SK-N-SH treated with all-trans-retinoic acid at 6 μM for 48 hours (cell line): ENCODE results near the gene SLC47A2.

Source experiments
- ARNTL ChIP-seq: fragments of 450-650 bp; formaldehyde crosslinking; IDR thresholded peaks from 2 replicates; pipeline ENCODE4 v1.5.0; 2020; ENCODE audit warnings: low read depth, mild to moderate bottlenecking, moderate library complexity, borderline replicate concordance
- CSDC2 ChIP-seq: fragments of 250-450 bp; sonication (Bioruptor Pico); IDR thresholded peaks from 2 replicates; pipeline ENCODE4 v1.5.0; 2020; ENCODE audit warnings: mild to moderate bottlenecking, moderate library complexity
- ESRRG ChIP-seq: fragments of 250-450 bp; sonication (Bioruptor Pico); IDR thresholded peaks from 2 replicates; pipeline ENCODE4 v1.6.1; 2021; ENCODE audit warnings: mild to moderate bottlenecking
- PPARA ChIP-seq: fragments of 250-450 bp; sonication (Bioruptor Pico); IDR thresholded peaks from 2 replicates; pipeline ENCODE4 v1.5.0; 2020; ENCODE audit warnings: mild to moderate bottlenecking, borderline replicate concordance
- TCF4 ChIP-seq: fragments of 250-450 bp; sonication (Bioruptor Pico); IDR thresholded peaks from 2 replicates; pipeline ENCODE4 v1.8.0; 2021; ENCODE audit warnings: mild to moderate bottlenecking, moderate library complexity, borderline replicate concordance
- ZFP30 ChIP-seq: fragments of 450-650 bp; formaldehyde crosslinking; IDR thresholded peaks from 2 replicates; pipeline ENCODE4 v1.5.0; 2022; ENCODE audit warnings: mild to moderate bottlenecking, moderate library complexity
- ZNF565 ChIP-seq: fragments of 450-650 bp; formaldehyde crosslinking; conservative IDR thresholded peaks from 2 replicates; pipeline ENCODE4 v1.5.0; 2020; ENCODE audit warnings: low read depth, mild to moderate bottlenecking, moderate library complexity
- ZNF70 ChIP-seq: fragments of 450-650 bp; formaldehyde crosslinking; IDR thresholded peaks from 2 replicates; pipeline ENCODE4 v1.5.0; 2020; ENCODE audit warnings: mild to moderate bottlenecking, moderate library complexity
- ZNF8 ChIP-seq: fragments of 450-650 bp; formaldehyde crosslinking; IDR thresholded peaks from 2 replicates; pipeline ENCODE4 v1.5.0; 2020; ENCODE audit warnings: mild to moderate bottlenecking, moderate library complexity
- TF ChIP-seq, protein P1 (sequence below): fragments of 250-450 bp; sonication (Bioruptor Pico); IDR thresholded peaks from 2 replicates; pipeline ENCODE4 v1.8.0; 2020; ENCODE audit warnings: mild to moderate bottlenecking, moderate library complexity, borderline replicate concordance
- TF ChIP-seq, protein P2 (sequence below): fragments of 250-450 bp; sonication (Bioruptor Pico); IDR thresholded peaks from 2 replicates; pipeline ENCODE4 v1.5.1; 2020; ENCODE audit warnings: low read depth, mild to moderate bottlenecking, moderate library complexity
- TF ChIP-seq, protein P3 (sequence below): fragments of 250-450 bp; sonication (Bioruptor Pico); IDR thresholded peaks from 2 replicates; pipeline ENCODE4 v1.8.0; 2021; ENCODE audit warnings: low read depth, mild to moderate bottlenecking, moderate library complexity, borderline replicate concordance

DNA sequence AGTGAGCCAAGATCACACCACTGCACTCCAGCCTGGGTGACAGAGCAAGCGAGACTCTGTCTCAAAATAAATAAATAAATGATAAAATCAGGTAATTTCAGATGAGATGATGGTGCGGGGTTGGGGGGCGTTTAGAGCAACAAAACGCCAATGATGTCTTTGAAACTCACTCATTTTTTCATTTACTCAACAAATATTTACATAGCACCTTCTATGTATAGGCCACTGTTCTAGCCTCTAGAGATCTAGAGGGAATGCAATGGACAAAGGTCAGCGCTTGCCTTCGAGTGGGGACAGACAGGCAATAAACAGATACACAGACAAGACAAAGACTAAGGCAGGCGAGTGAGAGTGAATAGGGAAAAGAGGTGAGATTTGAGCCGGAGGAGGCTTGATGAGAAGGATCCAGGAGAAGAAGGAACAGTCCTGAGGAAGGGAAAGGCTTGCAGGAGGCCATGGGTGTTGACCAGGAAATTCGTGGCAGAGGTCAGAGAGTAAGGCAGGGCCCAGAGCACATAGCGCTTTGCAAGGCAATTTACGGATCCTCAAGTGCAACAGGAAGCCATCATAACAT is 17.7 kb upstream of the SLC47A2 start:
- TF ChIP-seq, protein P1, sequence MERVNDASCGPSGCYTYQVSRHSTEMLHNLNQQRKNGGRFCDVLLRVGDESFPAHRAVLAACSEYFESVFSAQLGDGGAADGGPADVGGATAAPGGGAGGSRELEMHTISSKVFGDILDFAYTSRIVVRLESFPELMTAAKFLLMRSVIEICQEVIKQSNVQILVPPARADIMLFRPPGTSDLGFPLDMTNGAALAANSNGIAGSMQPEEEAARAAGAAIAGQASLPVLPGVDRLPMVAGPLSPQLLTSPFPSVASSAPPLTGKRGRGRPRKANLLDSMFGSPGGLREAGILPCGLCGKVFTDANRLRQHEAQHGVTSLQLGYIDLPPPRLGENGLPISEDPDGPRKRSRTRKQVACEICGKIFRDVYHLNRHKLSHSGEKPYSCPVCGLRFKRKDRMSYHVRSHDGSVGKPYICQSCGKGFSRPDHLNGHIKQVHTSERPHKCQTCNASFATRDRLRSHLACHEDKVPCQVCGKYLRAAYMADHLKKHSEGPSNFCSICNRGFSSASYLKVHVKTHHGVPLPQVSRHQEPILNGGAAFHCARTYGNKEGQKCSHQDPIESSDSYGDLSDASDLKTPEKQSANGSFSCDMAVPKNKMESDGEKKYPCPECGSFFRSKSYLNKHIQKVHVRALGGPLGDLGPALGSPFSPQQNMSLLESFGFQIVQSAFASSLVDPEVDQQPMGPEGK = no peak
- TF ChIP-seq ARNTL (CRISPR knock-in tag) (no peak), TCF4 (CRISPR knock-in tag) (no peak), PPARA (CRISPR knock-in tag) (no peak), ZFP30 (no peak), ZNF70 (CRISPR knock-in tag) (no peak), ESRRG (CRISPR knock-in tag) (no peak), ZNF8 (CRISPR knock-in tag) (no peak), CSDC2 (no peak), ZNF565 (CRISPR knock-in tag) (no peak)
- TF ChIP-seq, protein P2, sequence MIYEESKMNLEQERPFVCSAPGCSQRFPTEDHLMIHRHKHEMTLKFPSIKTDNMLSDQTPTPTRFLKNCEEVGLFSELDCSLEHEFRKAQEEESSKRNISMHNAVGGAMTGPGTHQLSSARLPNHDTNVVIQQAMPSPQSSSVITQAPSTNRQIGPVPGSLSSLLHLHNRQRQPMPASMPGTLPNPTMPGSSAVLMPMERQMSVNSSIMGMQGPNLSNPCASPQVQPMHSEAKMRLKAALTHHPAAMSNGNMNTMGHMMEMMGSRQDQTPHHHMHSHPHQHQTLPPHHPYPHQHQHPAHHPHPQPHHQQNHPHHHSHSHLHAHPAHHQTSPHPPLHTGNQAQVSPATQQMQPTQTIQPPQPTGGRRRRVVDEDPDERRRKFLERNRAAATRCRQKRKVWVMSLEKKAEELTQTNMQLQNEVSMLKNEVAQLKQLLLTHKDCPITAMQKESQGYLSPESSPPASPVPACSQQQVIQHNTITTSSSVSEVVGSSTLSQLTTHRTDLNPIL (CRISPR knock-in tag) = no peak
- TF ChIP-seq, protein P3, sequence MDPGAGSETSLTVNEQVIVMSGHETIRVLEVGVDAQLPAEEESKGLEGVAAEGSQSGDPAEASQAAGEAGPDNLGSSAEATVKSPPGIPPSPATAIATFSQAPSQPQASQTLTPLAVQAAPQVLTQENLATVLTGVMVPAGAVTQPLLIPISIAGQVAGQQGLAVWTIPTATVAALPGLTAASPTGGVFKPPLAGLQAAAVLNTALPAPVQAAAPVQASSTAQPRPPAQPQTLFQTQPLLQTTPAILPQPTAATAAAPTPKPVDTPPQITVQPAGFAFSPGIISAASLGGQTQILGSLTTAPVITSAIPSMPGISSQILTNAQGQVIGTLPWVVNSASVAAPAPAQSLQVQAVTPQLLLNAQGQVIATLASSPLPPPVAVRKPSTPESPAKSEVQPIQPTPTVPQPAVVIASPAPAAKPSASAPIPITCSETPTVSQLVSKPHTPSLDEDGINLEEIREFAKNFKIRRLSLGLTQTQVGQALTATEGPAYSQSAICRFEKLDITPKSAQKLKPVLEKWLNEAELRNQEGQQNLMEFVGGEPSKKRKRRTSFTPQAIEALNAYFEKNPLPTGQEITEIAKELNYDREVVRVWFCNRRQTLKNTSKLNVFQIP (CRISPR knock-in tag) = no peak
